OCI-LY3 (cell line): ENCODE data around the gene SEMA5A.

Source experiments
- EZH2phosphoT487 ChIP-seq: fragments of 200-600 bp; shearing (Covaris generic); IDR thresholded peaks from 2 replicates; pipeline ENCODE4 v1.6.1; 2018; ENCODE audit warnings: antibody characterized with exemption, mixed run types, low read depth
- TF ChIP-seq, protein P1 (sequence below): fragments of 200-600, 300-600 bp; sonication (generic); IDR thresholded peaks from 2 replicates; pipeline ENCODE4 v1.5.1; 2014; ENCODE audit warnings: antibody characterized with exemption, low read length, low read depth

DNA sequence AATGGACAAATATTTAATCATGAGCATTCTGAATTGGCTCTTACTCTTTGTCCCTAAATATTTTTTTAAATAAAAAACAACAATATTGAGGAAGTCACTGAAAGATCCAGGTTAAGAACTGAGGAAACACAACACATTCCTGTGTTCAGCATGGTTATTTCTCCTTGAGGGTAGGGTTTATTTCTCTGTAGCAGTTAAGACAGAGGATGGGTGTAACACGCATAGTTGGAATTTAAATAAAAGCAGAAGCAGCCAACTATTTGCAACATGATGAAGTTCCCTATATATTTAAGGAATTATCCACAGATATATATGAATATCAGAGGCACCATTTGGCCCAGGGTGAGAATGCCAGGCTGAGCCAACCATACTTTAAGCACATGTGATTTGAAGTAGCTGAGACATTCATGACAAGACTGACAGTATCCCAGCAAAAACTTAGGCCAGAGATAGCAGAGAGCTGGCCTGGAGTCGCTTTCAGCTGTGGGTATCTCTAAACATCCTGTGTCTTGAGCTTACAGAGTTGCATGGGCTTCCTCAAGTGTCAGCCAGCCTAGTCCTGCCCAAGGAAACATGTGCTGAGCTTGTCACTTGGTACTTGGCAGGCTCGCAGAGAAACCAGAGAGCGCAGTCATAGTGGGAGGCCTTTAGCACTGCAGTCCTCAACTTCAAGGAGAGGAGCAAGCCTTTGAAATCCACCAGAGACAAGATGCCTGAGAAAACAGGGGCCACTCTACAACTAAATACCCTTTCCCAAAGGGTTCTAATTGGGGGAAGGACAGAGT is 43.6 kb downstream of the SEMA5A start:
- TF ChIP-seq EZH2phosphoT487, result no peak
- TF ChIP-seq, protein P1, sequence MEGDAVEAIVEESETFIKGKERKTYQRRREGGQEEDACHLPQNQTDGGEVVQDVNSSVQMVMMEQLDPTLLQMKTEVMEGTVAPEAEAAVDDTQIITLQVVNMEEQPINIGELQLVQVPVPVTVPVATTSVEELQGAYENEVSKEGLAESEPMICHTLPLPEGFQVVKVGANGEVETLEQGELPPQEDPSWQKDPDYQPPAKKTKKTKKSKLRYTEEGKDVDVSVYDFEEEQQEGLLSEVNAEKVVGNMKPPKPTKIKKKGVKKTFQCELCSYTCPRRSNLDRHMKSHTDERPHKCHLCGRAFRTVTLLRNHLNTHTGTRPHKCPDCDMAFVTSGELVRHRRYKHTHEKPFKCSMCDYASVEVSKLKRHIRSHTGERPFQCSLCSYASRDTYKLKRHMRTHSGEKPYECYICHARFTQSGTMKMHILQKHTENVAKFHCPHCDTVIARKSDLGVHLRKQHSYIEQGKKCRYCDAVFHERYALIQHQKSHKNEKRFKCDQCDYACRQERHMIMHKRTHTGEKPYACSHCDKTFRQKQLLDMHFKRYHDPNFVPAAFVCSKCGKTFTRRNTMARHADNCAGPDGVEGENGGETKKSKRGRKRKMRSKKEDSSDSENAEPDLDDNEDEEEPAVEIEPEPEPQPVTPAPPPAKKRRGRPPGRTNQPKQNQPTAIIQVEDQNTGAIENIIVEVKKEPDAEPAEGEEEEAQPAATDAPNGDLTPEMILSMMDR, result no peak
